Kidney glomerular epithelial cell (primary cell): ENCODE measurements around the gene KRTAP5-4.
"Not testable (repeated sequence)": the region's sequence is repeated elsewhere in the genome, so short reads cannot be mapped to it uniquely, and the experiment has no call there.

Source experiments
- DNase-seq: peaks from one replicate; lab custom pipeline; 2025; lab: John Stamatoyannopoulos, UW

KRTAP5-4 gene

GRCh38 chr11:1652771-1653540 lies 31.0 kb upstream of the KRTAP5-4 start:
- peak; percentile 28 for DNase-seq

- no peak for DNase-seq
Observed at GRCh38 chr11:1652442-1652770, 30.5 kb upstream of the KRTAP5-4 start.

DNA sequence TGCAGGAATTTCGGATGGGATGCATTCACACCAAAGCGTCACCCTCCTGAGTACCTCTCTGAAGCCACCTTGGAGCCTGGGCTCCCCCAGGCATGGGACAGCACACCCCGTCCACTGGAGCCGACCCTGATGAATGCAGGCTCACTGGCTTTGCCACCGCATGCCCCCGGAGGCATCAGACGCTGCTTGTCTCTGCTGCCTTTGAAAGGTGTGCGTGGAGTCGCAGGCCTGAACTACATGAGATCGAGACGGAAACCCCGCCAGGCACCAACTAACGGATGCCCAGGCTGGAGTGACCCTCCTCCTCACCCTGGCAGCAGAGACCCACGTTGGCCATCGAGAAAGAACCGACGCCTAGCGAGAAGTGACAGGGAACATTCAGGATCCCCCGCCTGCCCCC lies 30.1 kb upstream of the KRTAP5-4 start:
- DNase-seq = no peak

DNA sequence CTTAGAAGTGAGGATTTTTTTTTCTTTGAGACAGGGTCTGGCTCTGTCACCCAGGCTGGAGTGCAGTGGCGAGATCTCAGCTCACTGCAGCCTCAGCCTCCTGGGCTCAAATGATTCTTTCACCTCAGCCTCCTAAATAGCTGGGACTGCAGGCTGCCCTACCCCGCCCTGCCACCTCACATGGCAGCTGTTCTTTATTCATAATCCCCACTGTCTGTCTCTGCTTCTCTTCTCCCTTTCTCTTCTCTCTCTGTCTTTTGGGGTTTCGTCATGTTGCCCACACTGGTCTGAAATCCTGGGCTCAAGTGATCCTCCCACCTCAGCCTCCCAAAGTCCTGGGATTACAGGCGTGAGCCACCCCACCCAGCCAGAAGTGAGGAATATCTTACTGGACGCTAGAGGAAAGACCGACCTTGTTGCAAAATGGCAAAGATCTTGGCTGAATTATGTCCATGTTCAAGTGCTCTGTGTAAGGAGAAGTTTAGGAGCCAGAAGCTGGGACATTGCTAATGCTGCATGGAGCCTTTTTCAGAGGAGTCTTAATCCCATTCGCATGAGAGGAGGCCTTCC lies 29.6 kb upstream of the KRTAP5-4 start:
- no peak for DNase-seq

- no peak for DNase-seq
Observed at GRCh38 chr11:1650918-1651262, 29.0 kb upstream of the KRTAP5-4 start.

- DNase-seq = no peak
Observed at GRCh38 chr11:1650034-1650917, 28.3 kb upstream of the KRTAP5-4 start.

GRCh38 chr11:1648653-1649420 lies 26.9 kb upstream of the KRTAP5-4 start:
- no peak for DNase-seq

- no peak for DNase-seq
Observed at GRCh38 chr11:1647901-1648652, 26.1 kb upstream of the KRTAP5-4 start.

DNA sequence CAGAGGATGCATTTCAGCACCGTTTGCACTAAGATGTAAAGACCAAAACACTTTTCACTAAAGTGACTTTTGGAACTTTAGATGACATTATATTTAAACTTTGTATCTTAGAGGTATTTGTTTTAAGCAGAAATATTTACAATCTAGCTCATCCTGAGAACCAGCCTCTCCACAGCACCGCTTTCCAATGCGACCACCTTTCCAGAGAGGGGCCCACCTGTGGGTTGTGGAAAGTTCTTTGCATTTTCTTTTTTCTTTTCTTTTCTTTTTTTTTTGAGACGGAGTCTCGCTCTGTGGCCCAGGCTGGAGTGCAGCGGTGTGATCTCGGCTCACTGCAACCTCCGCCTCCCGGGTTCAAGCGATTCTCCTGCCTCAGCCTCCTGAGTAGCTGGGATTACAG lies 24.6 kb upstream of the KRTAP5-4 start:
- not testable (repeated sequence) for DNase-seq

DNA sequence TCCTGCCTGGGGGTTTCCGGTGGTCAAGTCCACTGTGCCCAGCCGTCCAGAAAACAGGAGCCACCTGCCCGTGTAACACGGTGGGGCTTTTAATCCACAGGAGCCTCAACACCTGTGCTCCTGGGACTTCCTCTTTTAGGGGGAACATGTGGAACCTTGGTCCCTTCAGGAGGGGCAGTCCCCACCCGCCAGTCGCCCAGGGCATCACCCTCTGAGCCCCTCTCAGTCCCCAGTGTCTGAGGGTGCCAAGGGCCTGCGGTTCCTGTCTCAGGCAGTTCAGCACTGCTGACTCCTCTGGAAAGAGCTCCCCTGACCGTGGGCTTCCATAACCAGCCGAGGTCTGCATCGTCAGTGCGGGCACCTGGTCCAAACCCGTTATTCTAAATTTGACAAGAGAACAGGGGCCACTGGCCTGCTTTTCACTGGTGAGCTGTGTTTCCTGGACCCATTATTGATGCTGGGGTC lies 23.5 kb upstream of the KRTAP5-4 start:
- no peak for DNase-seq

DNA sequence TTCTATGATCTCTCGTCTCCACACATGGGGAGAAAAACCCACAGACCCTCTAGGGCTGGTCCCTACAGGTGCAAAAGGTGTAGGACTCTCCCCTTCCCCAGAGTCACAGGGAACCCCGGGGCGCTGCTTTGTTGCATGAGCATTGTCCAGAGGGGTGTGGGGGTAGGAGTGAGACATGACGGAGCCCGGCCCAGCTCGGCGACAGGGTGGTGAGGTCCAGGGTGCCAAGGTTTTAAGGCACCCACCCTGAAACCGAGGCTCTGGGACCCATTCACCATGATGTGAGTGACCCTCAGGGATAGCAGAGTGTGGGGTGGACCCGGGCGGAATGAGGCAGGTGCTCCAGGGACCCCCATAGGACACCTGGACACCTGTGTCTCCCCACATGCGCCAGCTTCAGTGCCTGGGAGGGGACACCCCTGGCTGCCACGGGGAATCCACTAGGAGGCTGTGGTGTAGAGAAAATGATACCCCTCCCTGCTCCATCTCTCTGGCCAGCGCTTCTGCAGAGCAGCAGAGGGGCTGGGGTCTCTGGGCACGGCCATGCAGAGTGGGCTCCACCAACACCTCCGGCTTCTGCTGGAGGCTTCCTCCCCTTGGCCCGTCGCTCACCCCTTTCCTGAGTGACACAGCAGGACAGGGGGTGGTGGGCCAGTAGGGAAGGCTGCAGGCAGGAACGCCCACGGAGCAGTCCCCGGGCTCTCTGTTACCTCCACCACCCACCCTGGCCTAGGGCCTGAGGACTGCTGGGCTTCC lies 22.8 kb upstream of the KRTAP5-4 start:
- DNase-seq = no peak

GRCh38 chr11:1643146-1643690 lies 21.3 kb upstream of the KRTAP5-4 start:
- no peak for DNase-seq

- no peak for DNase-seq
Observed at GRCh38 chr11:1642288-1643145, 20.6 kb upstream of the KRTAP5-4 start.

DNA sequence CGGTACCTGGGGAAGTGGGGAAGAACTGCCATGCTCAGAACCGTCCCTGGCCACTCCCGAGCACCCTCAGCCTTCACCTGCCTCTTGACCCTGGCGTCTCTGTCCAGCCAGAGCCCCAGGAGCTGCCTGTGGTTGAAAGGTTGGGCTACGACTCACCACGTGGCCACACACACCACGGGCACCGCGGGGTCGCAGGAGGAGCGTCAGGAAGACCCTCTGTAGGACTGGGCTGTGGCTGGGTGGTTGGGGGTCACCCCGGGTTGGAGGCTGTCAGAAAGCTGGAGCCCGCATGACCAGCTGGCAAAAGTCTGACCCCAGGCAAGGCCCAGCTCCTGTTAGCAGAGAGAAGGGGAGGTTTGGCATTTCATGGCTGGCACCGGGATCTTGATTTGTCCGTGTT lies 19.2 kb upstream of the KRTAP5-4 start:
- no peak for DNase-seq

DNA sequence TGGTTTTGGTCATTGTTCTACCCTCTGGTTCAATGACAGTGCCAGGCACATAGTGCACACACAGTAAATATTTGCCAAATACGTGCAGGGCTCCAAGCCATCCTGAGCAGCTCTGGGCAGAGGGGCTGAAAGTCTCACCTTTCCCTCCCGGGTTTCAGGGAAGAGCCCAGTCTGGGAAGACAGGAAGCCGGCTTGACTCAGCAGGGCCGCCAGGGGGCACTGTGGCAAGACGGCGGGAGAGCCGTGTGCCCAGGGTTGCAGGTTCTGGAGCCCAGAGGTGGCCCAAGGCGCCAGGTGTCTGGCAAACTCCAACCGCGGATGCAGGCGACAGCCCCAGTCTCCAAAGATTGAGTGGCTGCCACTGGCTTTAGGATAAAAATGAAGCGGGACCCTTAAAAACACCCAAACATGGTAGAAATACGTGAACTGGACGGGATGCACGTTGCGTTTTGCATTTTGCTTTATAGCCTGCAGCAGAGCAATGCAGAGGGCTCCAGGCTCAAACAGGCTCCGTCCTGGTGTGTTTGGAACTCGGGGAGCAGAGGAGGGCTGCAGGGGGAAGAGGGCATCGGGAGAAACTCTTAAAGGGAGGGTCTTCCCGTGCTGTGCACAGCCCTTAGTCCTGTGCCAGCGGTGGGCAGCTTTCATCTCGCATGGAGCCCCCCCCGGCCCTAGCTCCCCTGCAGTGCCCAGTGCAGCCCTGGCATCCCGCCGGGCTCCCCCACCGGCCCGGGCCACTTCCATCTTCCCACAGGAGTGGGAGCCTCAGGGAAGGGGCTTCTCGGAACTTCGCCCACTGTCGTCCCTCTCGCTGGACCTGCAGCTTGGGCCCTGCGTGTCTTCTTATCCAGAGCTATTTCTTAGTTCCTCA lies 18.4 kb upstream of the KRTAP5-4 start:
- no peak for DNase-seq

DNA sequence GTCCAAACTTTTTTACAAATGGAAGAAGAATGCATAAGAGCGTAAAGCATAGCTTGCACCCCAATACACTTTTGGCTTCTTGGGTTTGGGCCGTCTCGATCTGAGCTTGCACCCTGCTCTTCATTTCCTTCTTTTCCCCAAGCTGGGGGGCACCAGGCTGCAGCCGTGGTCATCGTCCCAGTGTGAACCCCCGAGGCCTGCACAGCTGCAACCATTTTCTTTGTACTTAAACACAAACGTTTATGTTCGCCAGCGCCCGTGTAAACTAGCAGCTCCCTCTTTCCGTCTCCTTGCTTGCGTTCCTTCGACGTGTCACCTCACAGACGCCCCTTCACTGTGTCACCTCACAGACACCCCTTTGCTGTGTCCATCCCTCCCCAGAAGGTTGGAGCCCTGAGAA lies 17.7 kb upstream of the KRTAP5-4 start:
- no peak for DNase-seq

DNA sequence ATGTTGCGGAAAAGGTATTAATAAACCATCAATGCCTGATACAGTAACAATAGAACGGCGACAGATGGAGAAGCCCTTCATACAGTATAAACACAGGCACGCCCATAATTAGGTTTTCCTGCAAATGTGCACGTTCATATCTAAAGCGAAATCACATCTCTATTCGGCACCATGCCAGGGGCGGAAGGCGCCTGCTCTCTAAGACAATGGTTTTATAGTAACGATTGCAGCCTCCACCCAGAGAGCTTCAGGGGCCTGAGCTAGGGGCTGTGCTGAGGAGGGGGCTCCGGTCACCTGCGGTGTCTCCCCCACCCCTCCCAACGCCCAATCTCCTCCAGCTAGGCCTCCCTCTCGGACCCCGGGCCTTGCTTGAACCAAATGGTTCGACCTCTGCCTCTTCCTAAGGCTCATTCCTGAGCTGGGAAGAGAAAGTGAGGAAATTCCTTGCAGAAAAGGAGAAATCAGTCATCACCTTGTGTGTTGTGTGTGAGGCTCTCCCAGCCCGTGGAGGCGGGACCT lies 17.2 kb upstream of the KRTAP5-4 start:
- no peak for DNase-seq

- no peak for DNase-seq
Observed at GRCh38 chr11:1638344-1638743, 16.4 kb upstream of the KRTAP5-4 start.
